ELF-1 (cell line): ENCODE measurements around the gene IRX1.
A peak's percentile ranks its signal among the peaks of the same experiment; 100 is the strongest.

Experiments used
- DNase-seq: peaks from one replicate; pipeline ENCODE4 v3.0.0-alpha.2; 2016; ENCODE audit warnings: low read depth, low spot score

The IRX1 gene

DNA sequence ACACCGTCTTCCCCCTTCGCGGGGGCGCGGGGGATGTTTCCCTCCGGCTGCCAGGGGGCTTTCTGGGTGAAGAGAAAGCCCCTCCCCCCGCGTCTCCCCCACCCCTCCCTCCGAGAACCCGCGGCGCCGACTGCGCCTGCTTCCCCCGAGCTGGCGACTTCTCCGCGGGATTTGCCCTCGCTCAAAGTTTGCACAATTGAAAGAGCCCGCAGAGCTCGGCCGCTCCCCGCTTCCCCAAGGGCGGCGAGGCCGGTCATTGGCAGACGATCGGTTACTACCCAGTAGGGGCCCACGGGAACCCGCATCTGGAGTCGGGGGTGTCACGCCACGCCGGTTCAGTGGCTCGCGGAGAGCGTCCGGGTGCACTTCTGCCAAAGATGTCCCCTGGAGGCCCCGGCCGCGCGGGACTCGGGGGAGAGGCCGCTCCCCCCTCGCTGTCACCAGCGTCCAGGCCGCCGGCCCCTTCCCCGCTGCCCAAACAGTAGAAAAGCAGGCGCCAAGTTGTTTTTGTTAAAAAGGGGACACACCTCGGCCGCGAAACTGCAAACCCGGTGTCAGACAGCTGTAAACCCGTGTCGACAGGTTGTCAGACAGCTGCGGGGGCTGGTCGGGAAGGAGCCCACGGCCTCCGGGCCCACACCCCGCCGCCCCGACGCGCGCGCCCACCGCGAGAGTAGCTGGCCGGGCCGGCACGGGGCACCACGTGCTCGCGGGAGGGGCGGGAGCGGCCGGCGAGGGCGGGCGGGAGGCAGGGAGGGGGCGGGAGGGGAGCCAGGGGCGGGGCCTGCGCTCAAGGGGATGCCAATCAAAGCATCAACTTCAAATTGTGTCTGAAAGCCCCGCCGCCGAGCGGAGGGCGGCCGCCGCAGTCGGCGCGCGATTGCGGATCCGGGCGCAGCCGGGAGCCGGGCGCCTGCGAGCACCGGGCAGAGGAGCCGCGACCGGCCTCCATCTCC is at the start of gene IRX1:
IRX1 (plus strand) TSS at position 827 of the 956 bp plus-strand sequence. CDS start 274 bp downstream, outside the sequence.
- peak; percentile 66 for DNase-seq

DNA sequence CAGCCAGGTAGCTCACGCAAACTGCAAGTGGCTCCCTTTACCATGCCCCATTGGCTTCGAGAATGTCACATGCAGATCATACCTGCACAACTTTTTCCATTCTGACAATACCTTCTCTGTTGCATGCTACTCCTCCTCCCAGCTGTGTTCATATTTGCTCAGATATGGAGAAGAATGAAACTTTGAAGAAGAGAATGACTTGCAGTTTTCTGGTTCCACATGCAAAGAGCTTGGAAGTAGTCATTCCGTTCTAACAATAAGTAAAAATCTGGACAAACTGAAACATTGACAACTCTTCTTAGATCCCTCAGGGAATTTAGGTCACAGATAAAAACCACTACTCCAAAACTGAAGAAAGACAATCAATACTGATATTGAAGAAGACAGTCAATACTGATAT is 49.6 kb upstream of the IRX1 start:
- DNase-seq = no peak

DNA sequence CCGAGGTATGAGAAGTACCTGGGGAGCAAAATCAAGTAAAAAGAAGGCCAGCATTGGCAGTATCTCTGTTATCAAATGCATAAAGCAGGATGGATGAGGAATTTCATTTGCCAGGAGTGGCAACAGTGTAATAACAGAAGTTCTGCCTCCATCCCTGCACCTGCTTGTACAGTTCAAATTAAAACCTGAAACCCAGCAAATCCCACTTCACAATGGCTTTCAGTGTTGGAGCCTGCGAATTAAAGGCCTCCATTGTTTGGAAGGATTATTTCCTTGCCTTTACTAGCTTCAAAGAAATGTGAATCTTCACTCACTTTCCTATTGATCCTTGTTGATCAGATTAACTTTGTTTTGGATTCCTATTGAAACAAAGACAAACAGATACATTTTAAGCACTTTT is 31.5 kb upstream of the IRX1 start:
- DNase-seq = no peak

DNA sequence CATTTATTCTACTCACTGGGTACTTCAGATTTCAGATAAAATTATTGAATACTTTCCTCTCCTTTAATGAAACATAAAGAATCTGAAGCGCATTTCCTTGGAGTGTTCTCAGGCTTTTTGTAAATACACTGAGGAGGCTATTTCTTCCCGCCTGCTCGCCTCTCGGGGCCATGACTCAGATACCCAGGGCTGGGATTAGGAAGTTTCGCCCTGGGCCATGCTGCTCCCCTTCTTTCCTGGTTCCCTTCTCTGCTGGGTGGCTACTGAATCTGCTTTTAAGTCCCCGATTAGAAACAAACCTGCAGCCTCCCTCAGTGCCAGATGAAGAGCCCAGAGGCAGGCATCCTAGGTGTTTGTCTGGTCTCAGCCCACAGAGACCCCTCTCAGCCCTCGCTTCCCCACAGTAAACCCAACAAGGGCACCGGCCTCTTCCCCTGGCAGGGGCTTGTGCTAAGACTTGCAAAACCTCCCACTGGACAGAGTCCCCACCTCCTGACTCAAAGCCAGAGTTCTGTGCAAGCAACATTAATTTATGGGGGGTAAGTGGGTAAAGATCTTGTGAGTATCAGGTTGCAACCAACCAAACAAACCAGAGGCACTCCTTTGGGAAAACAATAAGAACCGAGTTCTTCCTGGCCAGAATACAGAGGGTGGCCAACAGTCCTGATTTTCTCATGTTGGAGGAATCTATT is 30.7 kb upstream of the IRX1 start:
- peak; percentile 65 for DNase-seq

DNA sequence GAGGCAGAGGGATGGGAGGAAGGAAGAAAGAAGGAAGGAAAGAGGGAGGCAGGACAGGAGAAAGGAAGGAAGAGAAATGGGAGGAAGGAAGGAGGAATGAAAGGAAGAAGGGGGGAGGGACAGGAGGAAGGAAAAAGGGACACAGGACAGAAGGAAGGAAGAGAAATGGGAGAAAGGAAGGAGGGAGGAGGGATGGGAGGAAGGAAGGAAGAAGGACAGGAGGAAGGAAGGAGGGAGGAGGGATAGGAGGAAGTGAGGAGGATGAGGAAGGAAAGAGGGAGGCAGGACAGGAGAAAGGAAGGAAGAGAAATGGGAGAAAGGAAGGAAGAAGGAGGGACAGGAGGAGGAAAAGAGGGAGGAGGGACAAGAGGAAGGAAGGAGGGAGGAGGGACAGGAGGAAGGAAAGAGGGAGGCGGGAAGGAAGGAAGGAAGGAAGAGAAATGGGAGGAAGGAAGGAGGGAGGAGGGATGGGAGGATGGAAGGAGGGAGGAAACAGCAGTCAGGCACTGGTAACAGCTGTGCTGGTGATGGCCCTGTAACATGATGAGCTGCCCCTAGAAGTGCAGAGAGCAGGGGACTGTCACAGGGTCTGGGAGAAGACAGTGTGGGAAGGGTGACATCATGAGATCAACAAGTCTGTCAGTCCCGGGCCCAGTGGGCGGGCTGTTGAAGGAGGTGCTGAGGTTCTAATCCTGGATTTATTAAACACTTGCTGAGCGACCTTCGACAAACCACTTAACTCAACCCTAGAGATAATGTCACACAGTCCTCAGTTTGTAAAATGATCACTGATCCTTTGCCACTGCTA is 10.7 kb upstream of the IRX1 start:
- DNase-seq = no peak

DNA sequence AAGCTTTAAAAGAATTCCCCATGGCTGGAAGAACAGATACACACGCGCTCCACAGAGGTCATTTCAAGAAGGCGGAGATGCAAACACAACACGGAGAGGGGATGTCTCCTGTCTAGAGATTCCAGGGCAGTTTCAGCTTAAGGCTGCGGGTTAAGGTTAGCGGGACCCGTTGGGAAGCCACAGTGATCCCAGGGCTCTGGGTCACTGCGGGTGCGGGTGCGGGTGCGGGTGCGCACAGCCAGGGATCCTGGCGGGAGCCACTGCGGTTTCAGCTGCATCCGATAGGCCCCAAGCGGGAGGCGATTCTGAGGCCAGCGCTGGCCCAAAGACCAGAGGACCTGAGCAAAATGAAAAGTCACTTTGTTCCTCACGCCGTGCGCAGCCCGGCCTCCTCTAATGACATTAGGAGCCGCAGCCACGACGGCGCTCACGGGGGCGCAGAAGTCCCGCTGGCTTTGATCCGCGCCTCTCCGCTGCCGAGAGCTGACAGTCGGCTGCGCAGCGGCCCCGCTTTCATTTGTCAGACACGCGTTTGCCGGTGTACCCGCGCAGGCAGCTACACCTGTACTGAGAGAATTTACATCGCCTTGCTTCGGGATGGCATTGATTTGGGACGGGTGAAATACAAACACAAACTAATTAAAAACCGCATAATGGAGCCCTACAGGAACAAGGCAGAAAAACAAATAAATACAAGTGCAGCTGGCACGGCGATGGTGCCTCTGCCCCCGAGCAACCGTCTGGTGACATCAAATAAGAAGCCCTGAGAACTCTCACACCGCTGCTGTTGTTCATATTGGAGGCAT is 5.3 kb upstream of the IRX1 start:
- peak; percentile 58 for DNase-seq

DNA sequence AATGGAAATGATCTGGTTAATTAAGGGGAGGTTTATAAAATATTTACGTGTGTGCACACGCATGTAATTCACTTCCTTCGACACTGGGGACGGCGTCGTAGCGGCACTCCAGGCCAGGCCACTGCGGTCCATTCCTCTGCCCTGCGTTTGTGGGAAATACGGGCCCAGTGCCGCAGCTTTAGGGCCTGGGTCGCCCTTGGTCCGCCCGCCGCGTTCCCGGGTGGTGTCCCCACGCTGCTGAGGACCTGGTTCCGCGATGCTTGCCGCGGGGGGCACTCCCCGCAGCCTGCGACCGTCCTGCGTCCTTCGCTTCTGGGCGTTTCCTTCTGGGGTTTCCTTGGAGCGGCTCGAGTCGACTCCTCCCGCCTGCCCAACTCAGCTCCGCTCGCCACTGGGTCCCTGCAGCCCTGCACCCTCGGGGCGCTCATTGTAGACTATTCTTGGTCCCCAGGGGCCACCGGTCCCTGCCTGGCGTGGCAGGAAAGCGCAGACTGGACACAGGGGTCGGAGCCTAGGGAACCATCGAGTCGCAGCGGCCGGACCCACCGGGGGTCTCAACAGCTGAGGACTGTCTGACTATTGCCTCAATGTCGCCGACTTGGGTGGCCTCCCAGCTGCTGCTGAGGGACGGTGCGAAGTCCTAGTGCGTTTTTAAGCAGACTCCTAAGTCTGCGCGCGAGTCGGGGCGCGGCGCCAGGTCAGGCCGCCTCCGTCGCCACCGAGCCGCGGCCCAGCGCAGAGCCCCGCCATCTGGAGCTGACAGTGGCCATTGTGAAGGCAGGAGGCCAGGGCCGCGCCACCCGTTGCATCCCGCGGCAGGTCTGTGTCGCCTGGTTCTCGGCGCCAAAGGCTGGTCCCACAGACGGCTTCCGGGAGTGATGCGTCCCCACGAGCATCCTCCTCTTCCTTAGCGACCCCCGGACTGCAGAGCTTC is 4.4 kb upstream of the IRX1 start:
- DNase-seq = peak; percentile 53

DNA sequence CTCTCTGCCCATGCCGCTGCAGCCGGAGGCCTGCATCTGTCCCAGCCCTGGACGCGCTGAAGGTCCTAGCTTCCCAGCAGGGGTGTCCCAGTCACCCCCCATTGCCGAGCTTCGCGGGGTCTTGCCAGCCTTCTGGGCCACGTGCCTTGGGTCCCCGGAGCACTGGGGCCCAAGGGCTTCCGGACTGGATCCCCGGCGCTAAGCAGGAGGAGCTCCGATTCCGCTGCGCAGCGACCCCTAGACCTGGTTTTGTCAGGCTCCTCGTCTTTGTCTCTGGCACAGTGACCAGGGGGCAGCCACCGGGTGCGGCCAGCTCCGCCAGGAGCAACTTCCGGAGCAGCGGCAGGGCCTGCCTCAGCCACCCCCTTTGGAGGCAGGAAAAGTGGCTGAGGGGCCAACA is 3.3 kb upstream of the IRX1 start:
- DNase-seq = peak; percentile 61

GRCh38 chr5:3593771-3594509 is 1.7 kb upstream of the IRX1 start:
- peak; percentile 68 for DNase-seq

DNA sequence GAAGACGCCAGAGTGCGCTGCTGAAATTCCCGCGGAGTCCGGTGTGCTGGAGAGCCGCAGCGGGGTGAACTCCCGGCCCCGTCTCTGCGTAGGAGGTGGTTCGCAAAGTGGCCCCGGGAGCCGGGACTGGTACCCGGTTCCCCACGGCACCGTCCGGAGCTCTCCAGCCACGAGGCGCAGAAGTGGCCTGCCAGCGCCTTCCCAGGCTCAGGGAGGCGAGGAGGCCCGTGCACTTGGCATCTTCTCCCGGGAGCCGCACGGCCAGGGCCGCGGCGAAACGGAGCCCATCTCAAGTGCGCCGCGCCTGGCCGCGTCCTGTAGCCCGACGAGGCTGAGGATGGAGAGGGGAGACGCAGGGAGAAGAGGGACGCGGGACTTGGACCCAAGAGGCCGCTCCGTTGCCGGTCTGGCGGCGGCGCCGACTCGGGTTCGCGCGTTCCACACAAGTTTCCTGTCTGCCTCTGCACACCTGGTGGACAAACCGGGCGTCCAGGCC is 1.1 kb upstream of the IRX1 start:
- peak; percentile 73 for DNase-seq

- peak; percentile 48 for DNase-seq
Observed at GRCh38 chr5:3596261-3596825, 711 bp downstream of the IRX1 start.

- no peak for DNase-seq
Observed at GRCh38 chr5:3596857-3597166, 1.2 kb downstream of the IRX1 start.

DNA sequence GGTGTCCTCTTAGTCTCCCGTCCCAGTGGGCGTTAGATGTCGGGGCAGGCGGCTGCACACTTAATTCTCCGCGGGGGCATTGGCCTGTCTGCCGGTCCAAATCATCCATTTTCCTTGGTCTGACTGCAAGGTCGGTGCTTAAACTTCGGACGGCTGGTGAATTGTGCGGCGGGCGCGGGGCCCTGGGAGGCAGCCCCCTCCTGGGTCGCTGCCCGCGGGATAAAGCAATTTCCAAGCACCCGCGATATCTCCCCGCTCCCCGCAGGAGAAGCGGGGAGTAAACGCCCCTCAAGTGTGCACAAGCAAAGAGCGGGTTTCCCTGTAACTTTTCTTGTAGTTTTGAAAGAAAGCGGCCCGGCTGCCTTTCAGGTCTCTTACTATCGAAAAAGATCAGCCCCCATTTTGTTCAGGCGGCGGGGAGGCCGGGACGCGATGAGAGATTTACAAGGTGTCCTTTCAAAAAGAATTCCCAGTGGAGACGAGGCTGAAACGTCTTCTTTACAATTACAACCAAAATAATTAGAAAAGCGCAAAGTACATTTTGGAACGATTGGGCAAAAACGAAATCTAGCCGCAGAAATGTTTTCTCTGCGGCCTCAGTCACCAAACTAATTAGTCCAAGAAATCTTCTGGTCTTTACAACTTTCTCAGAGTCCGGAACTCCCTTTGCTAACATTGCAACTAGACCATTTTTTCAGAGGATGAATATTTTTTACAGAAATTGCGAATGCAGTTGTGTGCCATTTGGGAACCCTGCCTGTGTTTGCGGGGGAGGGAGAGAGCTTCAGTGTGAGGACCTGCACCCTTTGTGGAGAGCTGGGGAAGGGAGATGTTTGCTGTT is 1.8 kb downstream of the IRX1 start:
- peak; percentile 54 for DNase-seq

GRCh38 chr5:3598207-3598606 is 2.6 kb downstream of the IRX1 start:
- no peak for DNase-seq

- DNase-seq = peak; percentile 43
Observed at GRCh38 chr5:3598769-3599211, 3.2 kb downstream of the IRX1 start.

DNA sequence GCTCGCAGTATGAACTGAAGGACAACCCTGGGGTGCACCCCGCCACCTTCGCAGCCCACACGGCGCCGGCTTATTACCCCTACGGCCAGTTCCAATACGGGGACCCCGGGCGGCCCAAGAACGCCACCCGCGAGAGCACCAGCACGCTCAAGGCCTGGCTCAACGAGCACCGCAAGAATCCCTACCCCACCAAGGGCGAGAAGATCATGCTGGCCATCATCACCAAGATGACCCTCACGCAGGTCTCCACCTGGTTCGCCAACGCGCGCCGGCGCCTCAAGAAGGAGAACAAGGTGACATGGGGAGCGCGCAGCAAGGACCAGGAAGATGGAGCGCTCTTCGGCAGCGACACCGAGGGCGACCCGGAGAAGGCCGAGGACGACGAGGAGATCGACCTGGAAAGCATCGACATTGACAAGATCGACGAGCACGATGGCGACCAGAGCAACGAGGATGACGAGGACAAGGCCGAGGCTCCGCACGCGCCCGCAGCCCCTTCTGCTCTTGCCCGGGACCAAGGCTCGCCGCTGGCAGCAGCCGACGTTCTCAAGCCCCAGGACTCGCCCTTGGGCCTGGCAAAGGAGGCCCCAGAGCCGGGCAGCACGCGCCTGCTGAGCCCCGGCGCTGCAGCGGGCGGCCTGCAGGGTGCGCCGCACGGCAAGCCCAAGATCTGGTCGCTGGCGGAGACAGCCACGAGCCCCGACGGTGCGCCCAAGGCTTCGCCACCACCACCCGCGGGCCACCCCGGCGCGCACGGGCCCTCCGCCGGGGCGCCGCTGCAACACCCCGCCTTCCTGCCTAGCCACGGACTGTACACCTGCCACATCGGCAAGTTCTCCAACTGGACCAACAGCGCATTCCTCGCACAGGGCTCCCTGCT is 3.8 kb downstream of the IRX1 start:
- DNase-seq = peak; percentile 80
